ENCODE data around the gene SIKE1. TPM values are rescaled to one million over a fixed set of nuclear protein-coding genes. Genes with fewer than 3 reads are reported as not detected.
A peak's percentile ranks its signal among the peaks of the same experiment; 100 is the strongest.
"Not testable (repeated sequence)": the region's sequence is repeated elsewhere in the genome, so short reads cannot be mapped to it uniquely, and the experiment has no call there.

SIKE1 gene
- 75.4 and 106 TPM in 2 replicates for total RNA-seq (2014; rRNA removed; shearing (Covaris generic); ENCODE audit: low replicate concordance)

DNA sequence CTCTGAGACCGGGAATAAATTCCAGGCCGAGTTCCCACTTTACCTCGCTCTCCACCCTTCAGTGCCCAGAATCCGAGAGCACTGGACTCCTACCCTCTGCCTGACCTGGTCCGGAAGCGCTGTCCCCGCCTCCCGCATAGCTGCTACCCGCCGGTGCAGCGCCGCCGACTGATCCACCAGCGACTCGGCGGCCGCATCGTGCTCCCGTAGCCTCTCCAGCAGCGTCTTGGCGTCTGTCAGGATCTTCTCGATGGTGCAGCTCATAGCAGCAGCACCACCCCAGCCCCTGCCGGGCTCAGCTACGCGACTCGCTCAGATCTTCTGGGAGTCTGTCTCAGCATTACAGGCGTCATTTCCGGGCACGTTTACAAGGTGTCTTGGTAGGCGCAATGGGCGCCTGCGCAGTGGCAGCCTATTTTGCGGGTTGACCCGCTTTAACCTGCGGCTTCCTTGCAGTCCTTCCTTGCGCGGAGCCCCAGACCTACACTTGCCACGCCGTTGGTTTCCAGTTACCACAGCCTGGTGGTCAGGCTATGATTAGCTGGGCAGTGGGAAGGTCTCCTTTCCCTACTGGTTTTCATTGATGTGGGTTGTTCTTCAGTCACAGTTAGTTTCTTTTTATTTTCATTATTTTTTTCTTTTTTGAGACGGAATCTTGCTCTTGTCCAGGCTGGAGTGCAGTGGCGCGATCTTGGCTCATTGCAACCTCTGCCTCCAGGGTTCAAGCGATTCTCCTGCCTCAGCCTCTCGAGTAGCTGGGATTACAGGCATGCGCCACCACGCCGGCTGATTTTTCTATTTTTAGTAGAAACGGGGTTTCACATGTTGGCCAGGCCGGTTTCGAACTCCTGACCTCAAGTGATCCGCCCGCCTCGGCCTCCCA lies at the start of gene SIKE1:
Gene SIKE1 (minus strand): TSS at position 342 of the 883 bp plus-strand sequence. CDS start 78 bp downstream, at position 264.
- Histone ChIP-seq H3K27ac (ENCODE audit: low read length) (peak within 1 kb of the TSS; percentile 35; the same call in 1 of the 2 replicates), H2AFZ (ENCODE audit: low read length) (peak within 1 kb of the TSS; percentile 80; the same call in 1 of the 2 replicates), H3K9me3 (ENCODE audit: low read length) (no peaks in the 10 kb centered on the region), H3K4me3 (ENCODE audit: low read length) (peak within 1 kb of the TSS; percentile 90), H3K79me2 (ENCODE audit: low read length) (peaks cover 32% of the 10 kb centered on the region), H3K4me1 (ENCODE audit: low read length) (peaks cover 13% of the 10 kb centered on the region), H3K4me2 (ENCODE audit: low read depth, low read length, poor library complexity, severe bottlenecking) (peak within 1 kb of the TSS; percentile 87), H3K36me3 (ENCODE audit: insufficient read depth, low read length) (peaks cover 27% of the 10 kb centered on the region), H3K9me2 (replicated peaks; ENCODE audit: insufficient read depth, low read length) (no peaks in the 10 kb centered on the region; the same call in 1 of the 2 replicates), H4K20me1 (ENCODE audit: insufficient read depth, low read depth, low read length) (no peaks in the 10 kb centered on the region; the same call in 1 of the 2 replicates), H3K27me3 (ENCODE audit: low read length) (no peaks in the 10 kb centered on the region), H3K9ac (ENCODE audit: low read length) (peak within 1 kb of the TSS; percentile 92)
- peak; percentile 96 for DNase-seq

DNA sequence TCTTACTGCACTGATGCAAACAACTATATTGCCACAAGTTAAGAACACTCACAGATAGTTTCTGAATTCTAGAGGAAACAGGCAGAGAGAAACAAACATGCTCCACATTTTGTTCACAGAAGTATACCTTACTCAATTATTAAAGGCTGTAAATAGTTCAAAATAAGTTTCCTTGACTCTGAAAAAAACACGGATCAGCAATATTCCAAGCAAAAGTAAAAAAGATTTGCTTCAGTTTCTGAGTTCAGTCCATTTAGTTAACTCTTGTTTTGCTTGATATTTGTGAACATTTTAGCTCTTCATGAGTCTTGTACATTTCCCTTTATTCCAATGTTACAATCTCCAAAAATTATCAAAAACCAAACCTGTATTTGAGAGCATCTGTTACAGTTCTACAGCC lies 49.6 kb upstream of the SIKE1 start:
- H3K9me2 ChIP-seq (replicated peaks; ENCODE audit: insufficient read depth, low read length); H3K4me1 ChIP-seq (ENCODE audit: low read length); H3K27ac ChIP-seq (ENCODE audit: low read length); H2AFZ ChIP-seq (ENCODE audit: low read length); DNase-seq; H3K79me2 ChIP-seq (ENCODE audit: low read length); H3K4me3 ChIP-seq (ENCODE audit: low read length); H3K36me3 ChIP-seq (ENCODE audit: insufficient read depth, low read length); H3K4me2 ChIP-seq (ENCODE audit: low read depth, low read length, poor library complexity, severe bottlenecking); H3K27me3 ChIP-seq (ENCODE audit: low read length); H4K20me1 ChIP-seq (ENCODE audit: insufficient read depth, low read depth, low read length); H3K9ac ChIP-seq (ENCODE audit: low read length); H3K9me3 ChIP-seq (ENCODE audit: low read length): not testable (repeated sequence)

DNA sequence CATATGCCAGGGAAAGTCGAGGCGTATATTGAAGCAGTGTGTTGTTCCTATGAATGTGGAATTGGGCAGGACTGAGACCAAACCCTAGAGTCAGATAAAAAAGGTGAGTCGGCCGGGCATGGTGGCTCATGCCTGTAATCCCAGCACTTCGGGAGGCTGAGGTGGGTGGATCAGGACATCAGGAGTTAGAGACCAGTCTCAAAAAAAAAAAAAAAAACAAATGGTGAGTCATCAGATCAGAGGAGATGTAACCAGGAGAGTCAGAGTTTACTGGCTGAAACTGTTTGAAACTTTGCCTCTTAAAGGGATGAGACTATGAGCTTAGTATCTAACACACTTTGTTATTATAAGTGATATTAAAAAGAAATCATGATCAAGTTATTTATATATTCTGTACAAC lies 47.8 kb upstream of the SIKE1 start:
- no peaks in the 10 kb centered on the region for H3K4me1 ChIP-seq (ENCODE audit: low read length)
- H3K4me2 ChIP-seq (ENCODE audit: low read depth, low read length, poor library complexity, severe bottlenecking), result no peak overlapping the region
- no peak for DNase-seq
- no peaks in the 10 kb centered on the region for H4K20me1 ChIP-seq (ENCODE audit: insufficient read depth, low read depth, low read length)
- H3K27ac ChIP-seq (ENCODE audit: low read length), result no peak overlapping the region
- H3K79me2 ChIP-seq (ENCODE audit: low read length), result no peaks in the 10 kb centered on the region
- no peak overlapping the region for H3K9ac ChIP-seq (ENCODE audit: low read length)
- no peaks in the 10 kb centered on the region for H3K27me3 ChIP-seq (ENCODE audit: low read length)
- no peak overlapping the region for H3K4me3 ChIP-seq (ENCODE audit: low read length)
- H3K9me3 ChIP-seq (ENCODE audit: low read length), result peaks cover 6% of the 10 kb centered on the region; the same call in 1 of the 2 replicates
- no peak overlapping the region for H2AFZ ChIP-seq (ENCODE audit: low read length)
- no peaks in the 10 kb centered on the region for H3K36me3 ChIP-seq (ENCODE audit: insufficient read depth, low read length)
- H3K9me2 ChIP-seq (replicated peaks; ENCODE audit: insufficient read depth, low read length), result no peaks in the 10 kb centered on the region

DNA sequence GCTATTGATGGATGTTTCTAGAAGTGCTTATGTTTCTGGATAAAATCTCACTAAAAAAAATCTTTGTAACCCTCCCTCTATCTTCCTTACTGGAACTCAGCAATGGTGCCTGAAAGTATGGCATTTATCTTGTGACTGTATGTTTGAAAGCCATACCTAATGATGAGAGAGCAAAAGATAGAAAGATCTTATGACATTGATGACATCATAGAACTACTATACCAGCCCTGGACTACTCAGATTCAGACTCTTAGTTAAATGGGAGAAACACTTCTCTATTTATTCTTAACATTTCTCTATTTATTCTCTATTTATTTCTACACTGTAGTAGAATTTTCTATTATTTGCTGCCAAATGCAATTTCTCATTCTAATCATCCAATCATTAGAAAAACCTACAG lies 41.5 kb upstream of the SIKE1 start:
- no peaks in the 10 kb centered on the region for H3K79me2 ChIP-seq (ENCODE audit: low read length)
- no peak for DNase-seq
- H3K27me3 ChIP-seq (ENCODE audit: low read length), result no peaks in the 10 kb centered on the region
- no peaks in the 10 kb centered on the region for H3K36me3 ChIP-seq (ENCODE audit: insufficient read depth, low read length)
- no peak overlapping the region for H3K4me2 ChIP-seq (ENCODE audit: low read depth, low read length, poor library complexity, severe bottlenecking)
- no peaks in the 10 kb centered on the region for H3K9me2 ChIP-seq (replicated peaks; ENCODE audit: insufficient read depth, low read length)
- H3K9me3 ChIP-seq (ENCODE audit: low read length), result peaks cover 6% of the 10 kb centered on the region; the same call in 1 of the 2 replicates
- no peak overlapping the region for H2AFZ ChIP-seq (ENCODE audit: low read length)
- no peak overlapping the region for H3K4me3 ChIP-seq (ENCODE audit: low read length)
- no peaks in the 10 kb centered on the region for H4K20me1 ChIP-seq (ENCODE audit: insufficient read depth, low read depth, low read length)
- H3K27ac ChIP-seq (ENCODE audit: low read length), result no peak overlapping the region
- no peaks in the 10 kb centered on the region for H3K4me1 ChIP-seq (ENCODE audit: low read length)
- no peak overlapping the region for H3K9ac ChIP-seq (ENCODE audit: low read length)

DNA sequence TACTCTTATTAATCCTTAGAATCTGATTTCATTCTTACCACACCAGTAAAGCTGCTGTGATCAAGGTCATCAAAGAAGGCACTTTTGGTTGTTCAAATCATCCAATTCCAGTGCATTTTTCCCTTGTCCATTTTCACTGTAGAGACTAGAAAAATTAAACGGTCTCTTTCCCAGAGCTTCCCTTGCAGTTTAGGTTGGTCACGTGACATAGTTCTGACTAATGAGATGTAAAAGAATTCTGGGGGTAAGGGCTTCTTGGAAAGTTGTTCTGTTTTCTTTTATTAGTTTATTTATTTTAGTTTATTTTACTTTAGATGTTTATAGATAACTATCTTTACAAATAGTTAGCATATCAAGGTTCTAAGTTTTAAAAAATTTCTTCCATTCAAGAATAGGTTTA lies 39.9 kb upstream of the SIKE1 start:
- no peak for DNase-seq
- no peaks in the 10 kb centered on the region for H4K20me1 ChIP-seq (ENCODE audit: insufficient read depth, low read depth, low read length)

DNA sequence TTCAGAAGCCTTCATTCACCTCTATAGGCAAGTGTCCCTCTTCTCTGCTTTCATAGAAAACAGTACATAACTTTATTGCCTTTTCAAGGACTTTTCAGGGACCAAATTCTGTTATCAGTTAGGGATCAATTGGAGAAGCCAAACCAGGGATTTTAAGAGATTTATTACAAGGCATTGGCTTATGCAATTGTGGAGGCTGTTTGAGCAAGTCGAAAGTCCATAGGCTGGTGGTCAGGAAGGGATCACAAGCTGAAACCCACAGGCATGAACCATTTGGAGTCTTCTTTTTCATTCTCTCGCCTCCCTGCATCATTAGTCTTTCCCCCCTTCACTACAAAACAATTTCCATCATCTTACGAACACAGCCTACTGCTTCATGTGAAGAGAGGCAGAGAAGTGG lies 39.4 kb upstream of the SIKE1 start:
- Histone ChIP-seq H3K36me3 (ENCODE audit: insufficient read depth, low read length) (no peaks in the 10 kb centered on the region), H3K9me2 (replicated peaks; ENCODE audit: insufficient read depth, low read length) (no peaks in the 10 kb centered on the region), H3K27ac (ENCODE audit: low read length) (no peak overlapping the region), H3K4me1 (ENCODE audit: low read length) (no peaks in the 10 kb centered on the region), H3K27me3 (ENCODE audit: low read length) (no peaks in the 10 kb centered on the region), H3K4me3 (ENCODE audit: low read length) (no peak overlapping the region), H3K4me2 (ENCODE audit: low read depth, low read length, poor library complexity, severe bottlenecking) (no peak overlapping the region), H4K20me1 (ENCODE audit: insufficient read depth, low read depth, low read length) (no peaks in the 10 kb centered on the region), H3K9me3 (ENCODE audit: low read length) (no peaks in the 10 kb centered on the region; the same call in 1 of the 2 replicates), H3K79me2 (ENCODE audit: low read length) (no peaks in the 10 kb centered on the region), H2AFZ (ENCODE audit: low read length) (no peak overlapping the region), H3K9ac (ENCODE audit: low read length) (no peak overlapping the region)
- DNase-seq, result no peak

More for the DNA sequence above, 39.9 kb upstream of the SIKE1 start:
- Histone ChIP-seq H3K4me1 (ENCODE audit: low read length) (no peaks in the 10 kb centered on the region), H3K27me3 (ENCODE audit: low read length) (no peaks in the 10 kb centered on the region), H3K9me2 (replicated peaks; ENCODE audit: insufficient read depth, low read length) (no peaks in the 10 kb centered on the region), H3K4me2 (ENCODE audit: low read depth, low read length, poor library complexity, severe bottlenecking) (no peak overlapping the region), H3K36me3 (ENCODE audit: insufficient read depth, low read length) (no peaks in the 10 kb centered on the region), H3K27ac (ENCODE audit: low read length) (no peak overlapping the region), H3K4me3 (ENCODE audit: low read length) (no peak overlapping the region), H3K9ac (ENCODE audit: low read length) (no peak overlapping the region), H3K9me3 (ENCODE audit: low read length) (no peaks in the 10 kb centered on the region; the same call in 1 of the 2 replicates), H2AFZ (ENCODE audit: low read length) (no peak overlapping the region), H3K79me2 (ENCODE audit: low read length) (no peaks in the 10 kb centered on the region)

DNA sequence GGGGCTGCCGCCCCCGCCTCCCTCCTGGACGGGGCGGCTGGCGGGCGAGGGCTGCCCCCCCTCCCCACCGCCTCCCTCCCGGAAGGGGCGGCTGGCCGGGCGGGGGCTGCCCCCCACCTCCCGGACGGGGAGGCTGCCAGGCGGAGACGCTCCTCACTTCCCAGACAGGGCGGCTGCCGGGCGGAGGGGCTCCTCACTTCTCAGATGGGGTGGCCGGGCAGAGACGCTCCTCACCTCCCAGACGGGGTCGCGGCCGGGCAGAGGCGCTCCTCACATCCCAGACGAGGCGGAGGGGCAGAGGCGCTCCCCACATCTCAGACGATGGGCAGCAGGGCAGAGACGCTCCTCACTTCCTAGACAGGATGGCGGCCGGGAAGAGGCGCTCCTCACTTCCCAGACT lies 24.0 kb upstream of the SIKE1 start:
- not testable (repeated sequence) for H3K27ac ChIP-seq (ENCODE audit: low read length); H3K4me1 ChIP-seq (ENCODE audit: low read length); DNase-seq; H3K27me3 ChIP-seq (ENCODE audit: low read length); H3K79me2 ChIP-seq (ENCODE audit: low read length); H3K9ac ChIP-seq (ENCODE audit: low read length); H3K9me3 ChIP-seq (ENCODE audit: low read length); H3K4me3 ChIP-seq (ENCODE audit: low read length); H3K9me2 ChIP-seq (replicated peaks; ENCODE audit: insufficient read depth, low read length); H3K36me3 ChIP-seq (ENCODE audit: insufficient read depth, low read length); H3K4me2 ChIP-seq (ENCODE audit: low read depth, low read length, poor library complexity, severe bottlenecking); H2AFZ ChIP-seq (ENCODE audit: low read length); H4K20me1 ChIP-seq (ENCODE audit: insufficient read depth, low read depth, low read length)

DNA sequence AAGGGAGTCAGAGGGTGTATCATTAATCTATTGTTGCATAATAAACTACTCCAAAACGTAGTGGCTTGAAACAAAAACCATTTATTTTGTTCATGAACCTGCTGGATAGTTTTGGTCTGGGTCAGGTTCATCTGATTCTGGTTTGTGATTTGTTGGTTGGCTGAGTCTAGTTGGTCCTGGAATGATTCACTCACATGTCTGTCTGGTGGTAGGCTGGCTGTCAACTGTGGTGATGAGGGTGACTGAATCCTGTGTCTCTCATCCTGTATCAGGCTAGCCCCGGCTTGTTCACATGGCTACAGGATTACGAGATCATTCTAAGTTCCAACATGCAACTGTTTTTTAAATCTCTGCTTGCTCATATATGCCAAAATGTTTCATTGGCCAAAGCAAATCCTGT lies 22.5 kb upstream of the SIKE1 start:
- no peaks in the 10 kb centered on the region for H3K4me1 ChIP-seq (ENCODE audit: low read length)
- H3K9ac ChIP-seq (ENCODE audit: low read length), result no peak overlapping the region
- no peaks in the 10 kb centered on the region for H3K79me2 ChIP-seq (ENCODE audit: low read length)
- no peak overlapping the region for H3K27ac ChIP-seq (ENCODE audit: low read length)
- no peak overlapping the region for H2AFZ ChIP-seq (ENCODE audit: low read length)
- no peak overlapping the region for H3K4me3 ChIP-seq (ENCODE audit: low read length)
- H3K9me2 ChIP-seq (replicated peaks; ENCODE audit: insufficient read depth, low read length), result no peaks in the 10 kb centered on the region
- H3K4me2 ChIP-seq (ENCODE audit: low read depth, low read length, poor library complexity, severe bottlenecking), result no peak overlapping the region
- no peaks in the 10 kb centered on the region for H4K20me1 ChIP-seq (ENCODE audit: insufficient read depth, low read depth, low read length)
- DNase-seq, result no peak
- H3K27me3 ChIP-seq (ENCODE audit: low read length), result no peaks in the 10 kb centered on the region
- H3K9me3 ChIP-seq (ENCODE audit: low read length), result no peaks in the 10 kb centered on the region
- H3K36me3 ChIP-seq (ENCODE audit: insufficient read depth, low read length), result no peaks in the 10 kb centered on the region
